Measurements from ENCODE around the gene TFDP1.

- TF ChIP-seq CTCF (conservative IDR thresholded peaks at IDR 0.05) (no peak), EZH2 (IDR thresholded peaks at IDR 0.05; ENCODE audit: low read depth) (no peak)
These were observed 22.7 kb downstream of the TFDP1 start for GRCh38 chr13:113607056-113607888.
